CD14-positive monocyte (primary cell): Measurements from ENCODE around the gene SERPING1. TPM values are rescaled to one million over a fixed set of nuclear protein-coding genes. Genes with fewer than 3 reads are reported as not detected.

Source experiments
- DNase-seq, 3 donors: peaks; one replicate each; pipeline ENCODE4 v3.0.0-alpha.2; 2011 to 2022
- H2AFZ ChIP-seq: 2 replicates; pipeline ENCODE4 v1.6.0; 2012; ENCODE audit warnings: mild to moderate bottlenecking, low read depth, low read length, inconsistent platforms; ENCODE audit not compliant: insufficient read depth, poor library complexity, severe bottlenecking
- H3K27ac ChIP-seq, 2 donors: 1 replicate in 1 of 2; 2 replicates in 1 of 2; pipeline ENCODE4 v1.5.1; 2012 to 2013; ENCODE audit warnings: low read length in 2 of 2, control low read depth in 1 of 2, inconsistent platforms in 1 of 2, low read depth in 1 of 2, mild to moderate bottlenecking in 1 of 2
- H3K27me3 ChIP-seq, 2 donors: one replicate each; pipeline versions ENCODE4 v1.6.0 to v1.6.1; 2011 to 2013; ENCODE audit warnings: low read length in 2 of 2; ENCODE audit not compliant: control insufficient read depth in 2 of 2, insufficient read depth in 2 of 2
- H3K36me3 ChIP-seq, 2 donors: replicated peaks in 1 of 2; 1 replicate in 1 of 2; 2 replicates in 1 of 2; pipeline versions ENCODE4 v1.5.1 to v1.6.1; 2012 to 2013; ENCODE audit warnings: low read length in 2 of 2, control low read depth in 1 of 2, inconsistent platforms in 1 of 2, mild to moderate bottlenecking in 1 of 2; ENCODE audit not compliant: insufficient read depth in 2 of 2, control insufficient read depth in 1 of 2
- H3K4me1 ChIP-seq, 2 donors: 1 replicate in 1 of 2; 2 replicates in 1 of 2; pipeline versions ENCODE4 v1.5.1 to v1.6.1; 2012 to 2013; ENCODE audit warnings: low read length in 2 of 2, control low read depth in 1 of 2, inconsistent platforms in 1 of 2, mild to moderate bottlenecking in 1 of 2, moderate library complexity in 1 of 2; ENCODE audit not compliant: insufficient read depth in 2 of 2, control insufficient read depth in 1 of 2
- H3K4me2 ChIP-seq: replicated peaks from 2 replicates; pipeline ENCODE3; 2012; ENCODE audit warnings: low read length, moderate library complexity, mild to moderate bottlenecking; ENCODE audit not compliant: poor library complexity, severe bottlenecking; ENCODE audit errors: extremely low read depth
- H3K4me3 ChIP-seq, 3 experiments: fragments of 200-600 bp in 1 of 3; sonication (generic) in 1 of 3; replicated peaks in 1 of 3; 1 replicate in 2 of 3; 2 replicates in 1 of 3; pipeline ENCODE4 v1.5.1; 2011 to 2013; ENCODE audit warnings: low read length in 3 of 3, mild to moderate bottlenecking in 3 of 3, control low read depth in 2 of 3, low read depth in 2 of 3, inconsistent platforms in 1 of 3, moderate library complexity in 1 of 3
- H3K79me2 ChIP-seq: 2 replicates; pipeline ENCODE4 v1.6.0; 2012; ENCODE audit warnings: mild to moderate bottlenecking, control low read depth, inconsistent platforms, low read length, moderate library complexity; ENCODE audit not compliant: insufficient read depth
- H3K9ac ChIP-seq: 2 replicates; pipeline ENCODE4 v1.6.0; 2017; ENCODE audit warnings: low read length, mild to moderate bottlenecking; ENCODE audit not compliant: insufficient read depth, poor library complexity, severe bottlenecking
- H3K9me3 ChIP-seq, 2 donors: replicated peaks in 1 of 2; 1 replicate in 1 of 2; 2 replicates in 1 of 2; pipeline versions ENCODE4 v1.5.1 to v1.6.1; 2012 to 2013; ENCODE audit warnings: low read length in 2 of 2, control low read depth in 1 of 2; ENCODE audit not compliant: control insufficient read depth in 1 of 2, insufficient read depth in 1 of 2
- H4K20me1 ChIP-seq: 2 replicates; pipeline ENCODE4 v1.6.0; 2012; ENCODE audit warnings: mild to moderate bottlenecking, low read length, control low read depth, moderate library complexity; ENCODE audit not compliant: insufficient read depth
- H3K27ac Mint-ChIP-seq, 7 donors: one replicate each; pipeline ENCODE4 v1.8.0; 2020; ENCODE audit warnings: mild to moderate bottlenecking in 7 of 7, mixed read lengths in 7 of 7, moderate library complexity in 6 of 7, inconsistent platforms in 2 of 7
- H3K27me3 Mint-ChIP-seq, 3 donors: one replicate each; pipeline ENCODE4 v1.8.0; 2021 to 2022; ENCODE audit warnings: low read depth in 3 of 3, mild to moderate bottlenecking in 3 of 3, mixed read lengths in 3 of 3, moderate library complexity in 3 of 3, inconsistent platforms in 1 of 3
- H3K36me3 Mint-ChIP-seq, 2 donors: one replicate each; pipeline ENCODE4 v1.8.0; 2020; ENCODE audit warnings: mixed read lengths in 2 of 2, inconsistent platforms in 1 of 2, mild to moderate bottlenecking in 1 of 2
- H3K4me1 Mint-ChIP-seq: one replicate; pipeline ENCODE4 v1.8.0; 2020; ENCODE audit warnings: mild to moderate bottlenecking, mixed read lengths
- H3K4me3 Mint-ChIP-seq, 2 donors: one replicate each; pipeline ENCODE4 v1.8.0; 2020; ENCODE audit warnings: mild to moderate bottlenecking in 2 of 2, mixed read lengths in 2 of 2, moderate library complexity in 1 of 2
- H3K9me3 Mint-ChIP-seq, 7 donors: one replicate each; pipeline ENCODE4 v1.8.0; 2020 to 2022; ENCODE audit warnings: mixed read lengths in 7 of 7, mild to moderate bottlenecking in 6 of 7, moderate library complexity in 6 of 7, inconsistent platforms in 2 of 7
- WGBS: methylation state at CpG from one replicate; pipeline ENCODE4 v1.1.5; 2013; ENCODE audit warnings: missing lambda C conversion rate; ENCODE audit not compliant: insufficient coverage; 5-methylcytosine and 5-hydroxymethylcytosine counted together
- intact Hi-C, 2 donors: fragments of 100-400 bp; cut with micrococcal nuclease; formaldehyde crosslinking; loops; one replicate each; pipeline versions ENCODE4 v1.15.0 to v1.15.1; 2023
- polyA plus RNA-seq, 3 donors: library from polyadenylated mRNA; depleted of rRNA in 1 of 3; unstranded in 2 of 3; stranded (reverse) in 1 of 3; fragments of 300-500 nt in 2 of 3; fragments of >200 nt in 1 of 3; fragmentation: Illumina TruSeq in 2 of 3; gene quantifications; 1 replicate in 2 of 3; 2 replicates in 1 of 3; pipeline ENCODE4 v1.2.3, GENCODE V29; 2012 to 2021
- TF ChIP-seq, protein P1 (sequence below): fragments of 200-600 bp; IDR thresholded peaks from one replicate; pipeline ENCODE4 v1.8.0; 2022; ENCODE audit warnings: antibody characterized with exemption, mild to moderate bottlenecking

SERPING1 gene
- polyA plus RNA-seq, 3 donors = 7.3 to 10.8 (median 8.5) TPM

GRCh38 chr11:57637626-57638004 lies 40.1 kb downstream of the SERPING1 start:
- peak overlapping the region; percentile 88 for H2AFZ ChIP-seq
- Mint-ChIP-seq H3K27me3 (peaks cover 30 to 37% (median 36%) of the 10 kb centered on the region in 3 donors), H3K4me3 (peak overlapping the region; percentile 90 to 94), H3K27ac (peak overlapping the region in 2 of 7 donors; percentile 18 to 37), H3K9me3 (peaks cover 0 to 5% (median 0%) of the 10 kb centered on the region in 7 donors), H3K4me1 (peaks cover 29% of the 10 kb centered on the region), H3K36me3 (no peaks in the 10 kb centered on the region)
- no peaks in the 10 kb centered on the region for H3K36me3 ChIP-seq
- peak overlapping the region; percentile 96 for H3K4me2 ChIP-seq
- TF ChIP-seq, protein P1, sequence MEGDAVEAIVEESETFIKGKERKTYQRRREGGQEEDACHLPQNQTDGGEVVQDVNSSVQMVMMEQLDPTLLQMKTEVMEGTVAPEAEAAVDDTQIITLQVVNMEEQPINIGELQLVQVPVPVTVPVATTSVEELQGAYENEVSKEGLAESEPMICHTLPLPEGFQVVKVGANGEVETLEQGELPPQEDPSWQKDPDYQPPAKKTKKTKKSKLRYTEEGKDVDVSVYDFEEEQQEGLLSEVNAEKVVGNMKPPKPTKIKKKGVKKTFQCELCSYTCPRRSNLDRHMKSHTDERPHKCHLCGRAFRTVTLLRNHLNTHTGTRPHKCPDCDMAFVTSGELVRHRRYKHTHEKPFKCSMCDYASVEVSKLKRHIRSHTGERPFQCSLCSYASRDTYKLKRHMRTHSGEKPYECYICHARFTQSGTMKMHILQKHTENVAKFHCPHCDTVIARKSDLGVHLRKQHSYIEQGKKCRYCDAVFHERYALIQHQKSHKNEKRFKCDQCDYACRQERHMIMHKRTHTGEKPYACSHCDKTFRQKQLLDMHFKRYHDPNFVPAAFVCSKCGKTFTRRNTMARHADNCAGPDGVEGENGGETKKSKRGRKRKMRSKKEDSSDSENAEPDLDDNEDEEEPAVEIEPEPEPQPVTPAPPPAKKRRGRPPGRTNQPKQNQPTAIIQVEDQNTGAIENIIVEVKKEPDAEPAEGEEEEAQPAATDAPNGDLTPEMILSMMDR = no peak
- peak overlapping the region; percentile 61 for H3K9ac ChIP-seq
- no peak overlapping the region for H3K27ac ChIP-seq
- no peaks in the 10 kb centered on the region for H3K79me2 ChIP-seq
- no peak for DNase-seq
- WGBS = 16% methylated on average over 12 of the region's 18 CpGs
- peaks cover 0 to 25% of the 10 kb centered on the region in 2 donors for H3K27me3 ChIP-seq
- no peaks in the 10 kb centered on the region for H4K20me1 ChIP-seq
- peak overlapping the region in 1 of 3 experiments; percentile 82 for H3K4me3 ChIP-seq
- peaks cover 22 to 26% of the 10 kb centered on the region in 2 donors for H3K4me1 ChIP-seq
- H3K9me3 ChIP-seq = no peaks in the 10 kb centered on the region
- intact Hi-C loops = no loop called here

DNA sequence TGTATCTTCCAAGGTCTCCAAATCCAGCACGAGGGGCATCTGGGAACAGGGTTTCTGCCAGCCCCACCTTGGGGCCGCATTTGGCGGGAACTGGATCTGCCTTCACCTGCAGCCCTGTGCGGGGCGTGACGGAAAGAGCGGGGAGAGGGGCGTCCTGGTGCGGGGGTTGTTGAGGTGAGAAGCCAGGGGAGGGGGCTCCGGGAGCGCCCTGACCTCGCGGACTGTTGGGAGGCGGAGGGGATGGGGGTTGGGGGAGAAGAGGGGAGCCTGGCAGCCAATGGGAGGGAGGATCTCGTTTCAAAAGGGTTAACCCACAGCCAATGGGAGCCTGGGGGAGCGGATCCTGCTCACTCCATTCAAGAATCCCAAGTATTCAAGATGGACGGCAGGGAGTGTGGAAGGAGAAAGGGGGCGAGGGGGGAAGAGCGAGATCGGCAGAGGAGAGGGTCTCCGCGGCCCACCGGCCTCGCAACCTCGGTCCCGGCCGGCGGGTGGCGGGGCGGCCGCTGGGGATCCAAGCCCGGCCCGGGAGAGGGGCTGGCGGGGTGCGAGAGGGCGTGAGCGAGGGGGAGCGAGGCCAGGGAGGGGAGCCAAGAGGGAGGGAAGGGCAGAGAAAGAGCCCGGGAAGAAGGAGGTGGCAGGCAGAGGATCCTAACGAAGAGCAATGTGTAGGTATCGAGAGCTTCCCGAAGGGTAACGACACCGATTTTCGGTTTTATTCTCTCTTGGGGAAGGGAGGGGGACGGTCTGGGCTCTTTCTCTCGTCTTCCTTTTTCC lies 40.7 kb downstream of the SERPING1 start:
- H3K4me2 ChIP-seq = peak overlapping the region; percentile 96
- no peaks in the 10 kb centered on the region for H3K79me2 ChIP-seq
- peak overlapping the region; percentile 61 for H3K9ac ChIP-seq
- Mint-ChIP-seq H3K27ac (peak overlapping the region in 1 of 7 donors; percentile 37), H3K36me3 (no peaks in the 10 kb centered on the region), H3K4me3 (peak overlapping the region; percentile 90 to 94), H3K4me1 (peaks cover 29% of the 10 kb centered on the region), H3K27me3 (peaks cover 30 to 37% (median 36%) of the 10 kb centered on the region in 3 donors), H3K9me3 (peaks cover 0 to 5% (median 0%) of the 10 kb centered on the region in 7 donors)
- no peaks in the 10 kb centered on the region for H4K20me1 ChIP-seq
- DNase-seq = no peak
- H3K27me3 ChIP-seq = peaks cover 0 to 25% of the 10 kb centered on the region in 2 donors
- H3K4me3 ChIP-seq = peak overlapping the region; percentile 39 to 82 (median 72)
- H3K4me1 ChIP-seq = peaks cover 22 to 26% of the 10 kb centered on the region in 2 donors
- no peaks in the 10 kb centered on the region for H3K9me3 ChIP-seq
- TF ChIP-seq, protein P1 = no peak
- no peaks in the 10 kb centered on the region for H3K36me3 ChIP-seq
- peak overlapping the region in 1 of 2 donors; percentile 36 for H3K27ac ChIP-seq
- WGBS = 3% methylated on average over 29 of the region's 47 CpGs
- H2AFZ ChIP-seq = peak overlapping the region; percentile 88
- intact Hi-C loops = no loop called here
